ENCODE data around the gene ZNHIT6. TPM values are rescaled to one million over a fixed set of nuclear protein-coding genes. Genes with fewer than 3 reads are reported as not detected.
A peak's percentile ranks its signal among the peaks of the same experiment; 100 is the strongest.
"Not testable (repeated sequence)": the region's sequence is repeated elsewhere in the genome, so short reads cannot be mapped to it uniquely, and the experiment has no call there.

ZNHIT6 gene
- total RNA-seq, 1 experiment from 2014 or later, result 56.2 TPM

DNA sequence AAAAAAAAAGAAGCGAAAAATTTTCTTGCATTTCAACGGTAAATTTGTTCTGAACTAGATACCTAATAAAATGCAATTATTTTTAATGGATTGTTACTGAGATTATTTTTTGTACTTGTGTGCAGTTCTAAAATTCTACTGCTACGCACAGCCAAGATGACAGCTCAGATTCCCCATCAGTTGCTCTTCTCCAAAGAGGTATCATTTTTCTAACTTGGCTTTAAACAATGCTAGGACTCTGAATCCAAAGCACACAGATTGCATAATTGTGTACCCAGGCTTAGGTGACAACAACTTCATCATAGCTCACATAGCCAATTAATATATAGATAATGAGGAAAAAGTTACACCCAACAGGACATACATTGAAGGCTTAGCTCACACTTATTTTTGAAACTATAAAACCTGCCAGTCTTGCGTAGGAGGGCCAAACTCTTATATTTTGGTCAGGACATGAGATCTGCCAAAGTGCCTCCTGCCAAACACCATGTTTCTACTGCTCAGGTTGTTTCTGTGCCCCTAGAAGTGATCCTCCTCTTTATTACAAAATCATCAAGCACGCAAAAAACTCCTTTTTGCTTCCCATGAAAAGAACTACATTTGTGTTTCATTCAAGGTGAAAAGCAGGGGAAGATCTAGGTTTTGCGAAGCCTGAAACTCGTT, 10.6 kb upstream of the ZNHIT6 start:
- BruUV-seq (replicated peaks), result no TSS peak
- ChIA-PET CTCF (no interaction called here), POLR2A (no interaction called here)
- Histone ChIP-seq H3K36me3 (ENCODE audit: control insufficient read depth, insufficient read depth, low read length) (no peaks in the 10 kb centered on the region), H3K9me3 (ENCODE audit: control insufficient read depth, insufficient read depth, low read depth, low read length) (peaks cover 31% of the 10 kb centered on the region; the same call in 1 of the 2 replicates), H3K4me1 (ENCODE audit: control insufficient read depth, insufficient read depth, low read length) (no peaks in the 10 kb centered on the region), H3K27me3 (ENCODE audit: control insufficient read depth, insufficient read depth, low read length) (no peaks in the 10 kb centered on the region), H3K4me3 (ENCODE audit: low read depth in 2 of 2, low read length in 2 of 2) (no peak overlapping the region), H3K27ac (ENCODE audit: low read length) (no peak overlapping the region)
- intact Hi-C loops (cut with micrococcal nuclease; ENCODE audit: unreplicated experiment) (no loop called here), in situ Hi-C loops (cut with HindIII; ENCODE audit: low pct_unique_long_range_greater_than_20kb, low sequenced_read_pairs) (no loop called here)
- DNase-seq (ENCODE audit: low read depth, low spot score), result no peak
- ATAC-seq, result no peak
- no peak for TF ChIP-seq POLR2AphosphoS5 (IDR thresholded peaks at IDR 0.05; ENCODE audit: low read depth, low read length)
- no peak for TF ChIP-seq TCF7L2 (IDR thresholded peaks at IDR 0.05; ENCODE audit: low read depth, low read length)
- no peak for TF ChIP-seq SIN3A (IDR thresholded peaks at IDR 0.05; ENCODE audit: borderline replicate concordance, insufficient read depth, low read depth, low read length)
- TF ChIP-seq, protein P1, sequence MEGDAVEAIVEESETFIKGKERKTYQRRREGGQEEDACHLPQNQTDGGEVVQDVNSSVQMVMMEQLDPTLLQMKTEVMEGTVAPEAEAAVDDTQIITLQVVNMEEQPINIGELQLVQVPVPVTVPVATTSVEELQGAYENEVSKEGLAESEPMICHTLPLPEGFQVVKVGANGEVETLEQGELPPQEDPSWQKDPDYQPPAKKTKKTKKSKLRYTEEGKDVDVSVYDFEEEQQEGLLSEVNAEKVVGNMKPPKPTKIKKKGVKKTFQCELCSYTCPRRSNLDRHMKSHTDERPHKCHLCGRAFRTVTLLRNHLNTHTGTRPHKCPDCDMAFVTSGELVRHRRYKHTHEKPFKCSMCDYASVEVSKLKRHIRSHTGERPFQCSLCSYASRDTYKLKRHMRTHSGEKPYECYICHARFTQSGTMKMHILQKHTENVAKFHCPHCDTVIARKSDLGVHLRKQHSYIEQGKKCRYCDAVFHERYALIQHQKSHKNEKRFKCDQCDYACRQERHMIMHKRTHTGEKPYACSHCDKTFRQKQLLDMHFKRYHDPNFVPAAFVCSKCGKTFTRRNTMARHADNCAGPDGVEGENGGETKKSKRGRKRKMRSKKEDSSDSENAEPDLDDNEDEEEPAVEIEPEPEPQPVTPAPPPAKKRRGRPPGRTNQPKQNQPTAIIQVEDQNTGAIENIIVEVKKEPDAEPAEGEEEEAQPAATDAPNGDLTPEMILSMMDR (IDR thresholded peaks at IDR 0.05), result no peak
- TF ChIP-seq, protein P2, sequence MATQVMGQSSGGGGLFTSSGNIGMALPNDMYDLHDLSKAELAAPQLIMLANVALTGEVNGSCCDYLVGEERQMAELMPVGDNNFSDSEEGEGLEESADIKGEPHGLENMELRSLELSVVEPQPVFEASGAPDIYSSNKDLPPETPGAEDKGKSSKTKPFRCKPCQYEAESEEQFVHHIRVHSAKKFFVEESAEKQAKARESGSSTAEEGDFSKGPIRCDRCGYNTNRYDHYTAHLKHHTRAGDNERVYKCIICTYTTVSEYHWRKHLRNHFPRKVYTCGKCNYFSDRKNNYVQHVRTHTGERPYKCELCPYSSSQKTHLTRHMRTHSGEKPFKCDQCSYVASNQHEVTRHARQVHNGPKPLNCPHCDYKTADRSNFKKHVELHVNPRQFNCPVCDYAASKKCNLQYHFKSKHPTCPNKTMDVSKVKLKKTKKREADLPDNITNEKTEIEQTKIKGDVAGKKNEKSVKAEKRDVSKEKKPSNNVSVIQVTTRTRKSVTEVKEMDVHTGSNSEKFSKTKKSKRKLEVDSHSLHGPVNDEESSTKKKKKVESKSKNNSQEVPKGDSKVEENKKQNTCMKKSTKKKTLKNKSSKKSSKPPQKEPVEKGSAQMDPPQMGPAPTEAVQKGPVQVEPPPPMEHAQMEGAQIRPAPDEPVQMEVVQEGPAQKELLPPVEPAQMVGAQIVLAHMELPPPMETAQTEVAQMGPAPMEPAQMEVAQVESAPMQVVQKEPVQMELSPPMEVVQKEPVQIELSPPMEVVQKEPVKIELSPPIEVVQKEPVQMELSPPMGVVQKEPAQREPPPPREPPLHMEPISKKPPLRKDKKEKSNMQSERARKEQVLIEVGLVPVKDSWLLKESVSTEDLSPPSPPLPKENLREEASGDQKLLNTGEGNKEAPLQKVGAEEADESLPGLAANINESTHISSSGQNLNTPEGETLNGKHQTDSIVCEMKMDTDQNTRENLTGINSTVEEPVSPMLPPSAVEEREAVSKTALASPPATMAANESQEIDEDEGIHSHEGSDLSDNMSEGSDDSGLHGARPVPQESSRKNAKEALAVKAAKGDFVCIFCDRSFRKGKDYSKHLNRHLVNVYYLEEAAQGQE (IDR thresholded peaks at IDR 0.05; ENCODE audit: insufficient read depth in 1 of 2, low read depth in 2 of 2, low read length in 1 of 2), result no peak

DNA sequence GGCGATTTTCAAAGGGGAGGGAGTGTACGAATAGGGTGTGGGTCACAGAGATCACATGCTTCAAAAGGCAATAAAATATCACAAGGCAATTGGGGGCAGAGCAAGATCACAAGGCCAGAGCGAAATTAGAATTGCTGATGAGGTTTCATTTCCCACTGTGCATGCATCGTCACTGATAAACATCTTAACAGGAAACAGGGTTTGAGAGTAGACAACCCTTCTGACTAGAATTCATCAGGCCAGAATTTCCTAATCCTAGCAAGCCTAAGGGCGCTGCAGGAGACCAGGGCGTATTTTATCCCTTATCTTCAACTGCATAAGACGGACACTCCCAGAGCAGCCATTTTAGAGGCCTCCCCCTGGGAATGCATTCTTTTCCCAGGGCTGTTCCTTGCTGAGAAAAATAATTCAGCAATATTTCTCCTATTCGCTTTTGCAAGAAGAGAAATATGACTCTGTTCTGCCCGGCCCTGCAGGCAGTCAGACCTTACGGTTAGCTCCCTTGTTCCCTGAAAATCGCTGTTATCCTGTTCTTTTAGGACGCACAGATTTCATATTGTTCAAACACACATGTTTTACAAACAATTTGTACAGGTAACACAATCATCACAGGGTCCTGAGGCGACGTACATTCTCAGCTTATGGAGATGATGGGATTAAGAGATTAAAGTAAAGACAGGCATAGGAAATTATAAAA, 6.3 kb upstream of the ZNHIT6 start:
- H3K36me3 ChIP-seq (ENCODE audit: control insufficient read depth, insufficient read depth, low read length); BruUV-seq (replicated peaks); H3K27ac ChIP-seq (ENCODE audit: low read length); in situ Hi-C loops (cut with HindIII; ENCODE audit: low pct_unique_long_range_greater_than_20kb, low sequenced_read_pairs); POLR2A ChIA-PET; H3K4me1 ChIP-seq (ENCODE audit: control insufficient read depth, insufficient read depth, low read length); DNase-seq (ENCODE audit: low read depth, low spot score); H3K27me3 ChIP-seq (ENCODE audit: control insufficient read depth, insufficient read depth, low read length); CTCF ChIA-PET; ATAC-seq; intact Hi-C loops (cut with micrococcal nuclease; ENCODE audit: unreplicated experiment); H3K4me3 ChIP-seq (ENCODE audit: low read depth in 2 of 2, low read length in 2 of 2): not testable (repeated sequence)
- H3K9me3 ChIP-seq (ENCODE audit: control insufficient read depth, insufficient read depth, low read depth, low read length), result peaks cover 14% of the 10 kb centered on the region; the same call in 1 of the 2 replicates

GRCh38 chr1:85708829-85709227, 595 bp upstream of the ZNHIT6 start:
- Histone ChIP-seq H3K27me3 (ENCODE audit: control insufficient read depth, insufficient read depth, low read length) (no peaks in the 10 kb centered on the region), H3K27ac (ENCODE audit: low read length) (peak overlapping the region; percentile 96), H3K36me3 (ENCODE audit: control insufficient read depth, insufficient read depth, low read length) (peaks cover 23% of the 10 kb centered on the region), H3K4me1 (ENCODE audit: control insufficient read depth, insufficient read depth, low read length) (peaks cover 18% of the 10 kb centered on the region), H3K9me3 (ENCODE audit: control insufficient read depth, insufficient read depth, low read depth, low read length) (peaks cover 5% of the 10 kb centered on the region; the same call in 1 of the 2 replicates), H3K4me3 (ENCODE audit: low read depth in 2 of 2, low read length in 2 of 2) (peak overlapping the region; percentile 57 to 76)
- POLR2A ChIA-PET, result interaction anchor here (0.9 to 1.0 kb wide), 3 partner anchors 53 to 433 kb away, joined by 3 to 4 read pairs (median 3); partner anchors contain the start of gene BCL10
- ATAC-seq (peak; percentile 82), DNase-seq (ENCODE audit: low read depth, low spot score) (no peak)
- TF ChIP-seq, protein P2 (IDR thresholded peaks at IDR 0.05; ENCODE audit: insufficient read depth in 1 of 2, low read depth in 2 of 2, low read length in 1 of 2), result 0 out of 4 replicates have a peak, but pooled peaks of 1 of the 2 experiments have one; percentile 26
- no peak for TF ChIP-seq POLR2AphosphoS5 (IDR thresholded peaks at IDR 0.05; ENCODE audit: low read depth, low read length)
- in situ Hi-C loops (cut with HindIII; ENCODE audit: low pct_unique_long_range_greater_than_20kb, low sequenced_read_pairs), result no loop called here
- intact Hi-C loops (cut with micrococcal nuclease; ENCODE audit: unreplicated experiment), result loop anchor here (2.0 to 10.0 kb wide), 4 partner anchors 143 to 446 kb away; partner anchors contain the start of gene COL24A1
- BruUV-seq (replicated peaks), result no TSS peak
- CTCF ChIA-PET, result interaction anchor here (0.5 to 1.6 kb wide), 9 partner anchors 13 to 401 kb away, joined by 3 to 12 read pairs (median 4); no protein-coding TSS in a partner anchor
